Measurements from ENCODE around the gene D2HGDH. TPM values are rescaled to one million over a fixed set of nuclear protein-coding genes. Genes with fewer than 3 reads are reported as not detected.

D2HGDH gene
- total and polyA plus RNA-seq, 2 of the 13 experiments (the other 11 are each of a cell fraction or from before 2014, with no cell fraction given) = 19.2 to 20.3 TPM

GRCh38 chr2:241702155-241703031 is 32.0 kb upstream of the D2HGDH start (continued):
- no peak for TF ChIP-seq NPAS2 (CRISPR knock-in tag; IDR thresholded peaks at IDR 0.05; ENCODE audit: borderline replicate concordance)
- TF ChIP-seq POLR2G (IDR thresholded peaks at IDR 0.05; ENCODE audit: low read depth, low read length) = peak; percentile 56; the same call in 1 of the 2 replicates
- TF ChIP-seq, protein P1, sequence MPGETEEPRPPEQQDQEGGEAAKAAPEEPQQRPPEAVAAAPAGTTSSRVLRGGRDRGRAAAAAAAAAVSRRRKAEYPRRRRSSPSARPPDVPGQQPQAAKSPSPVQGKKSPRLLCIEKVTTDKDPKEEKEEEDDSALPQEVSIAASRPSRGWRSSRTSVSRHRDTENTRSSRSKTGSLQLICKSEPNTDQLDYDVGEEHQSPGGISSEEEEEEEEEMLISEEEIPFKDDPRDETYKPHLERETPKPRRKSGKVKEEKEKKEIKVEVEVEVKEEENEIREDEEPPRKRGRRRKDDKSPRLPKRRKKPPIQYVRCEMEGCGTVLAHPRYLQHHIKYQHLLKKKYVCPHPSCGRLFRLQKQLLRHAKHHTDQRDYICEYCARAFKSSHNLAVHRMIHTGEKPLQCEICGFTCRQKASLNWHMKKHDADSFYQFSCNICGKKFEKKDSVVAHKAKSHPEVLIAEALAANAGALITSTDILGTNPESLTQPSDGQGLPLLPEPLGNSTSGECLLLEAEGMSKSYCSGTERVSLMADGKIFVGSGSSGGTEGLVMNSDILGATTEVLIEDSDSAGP (CRISPR knock-in tag; IDR thresholded peaks at IDR 0.05; ENCODE audit: borderline replicate concordance) = peak; percentile 70; the same call in 1 of the 2 replicates
- TF ChIP-seq MAFF (IDR thresholded peaks at IDR 0.05; ENCODE audit: low read depth, low read length) = no peak
- TF ChIP-seq, protein P2, sequence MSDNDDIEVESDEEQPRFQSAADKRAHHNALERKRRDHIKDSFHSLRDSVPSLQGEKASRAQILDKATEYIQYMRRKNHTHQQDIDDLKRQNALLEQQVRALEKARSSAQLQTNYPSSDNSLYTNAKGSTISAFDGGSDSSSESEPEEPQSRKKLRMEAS (IDR thresholded peaks at IDR 0.05) = peak; percentile 69
- TF ChIP-seq PHF21A (CRISPR knock-in tag; IDR thresholded peaks at IDR 0.05) = peak; percentile 63; the same call in 1 of the 2 replicates
- TF ChIP-seq KDM6A (CRISPR knock-in tag; IDR thresholded peaks at IDR 0.05; ENCODE audit: low read depth) = no peak
- TF ChIP-seq ATF3 (CRISPR knock-in tag; IDR thresholded peaks at IDR 0.05) = 0 out of 2 replicates have a peak, but pooled peaks have one; percentile 41
- TF ChIP-seq ZNF572 (CRISPR knock-in tag; IDR thresholded peaks at IDR 0.05) = peak; percentile 95; the same call in 1 of the 2 replicates
- no peak for TF ChIP-seq TRIM24 (CRISPR knock-in tag; IDR thresholded peaks at IDR 0.05)
- TF ChIP-seq ZNF121 (CRISPR knock-in tag; IDR thresholded peaks at IDR 0.05) = peak; percentile 49; the same call in 1 of the 2 replicates
- TF ChIP-seq ZBTB49 (CRISPR knock-in tag; IDR thresholded peaks at IDR 0.05; ENCODE audit: borderline replicate concordance) = 0 out of 2 replicates have a peak, but pooled peaks have one; percentile 20
- TF ChIP-seq, protein P3, sequence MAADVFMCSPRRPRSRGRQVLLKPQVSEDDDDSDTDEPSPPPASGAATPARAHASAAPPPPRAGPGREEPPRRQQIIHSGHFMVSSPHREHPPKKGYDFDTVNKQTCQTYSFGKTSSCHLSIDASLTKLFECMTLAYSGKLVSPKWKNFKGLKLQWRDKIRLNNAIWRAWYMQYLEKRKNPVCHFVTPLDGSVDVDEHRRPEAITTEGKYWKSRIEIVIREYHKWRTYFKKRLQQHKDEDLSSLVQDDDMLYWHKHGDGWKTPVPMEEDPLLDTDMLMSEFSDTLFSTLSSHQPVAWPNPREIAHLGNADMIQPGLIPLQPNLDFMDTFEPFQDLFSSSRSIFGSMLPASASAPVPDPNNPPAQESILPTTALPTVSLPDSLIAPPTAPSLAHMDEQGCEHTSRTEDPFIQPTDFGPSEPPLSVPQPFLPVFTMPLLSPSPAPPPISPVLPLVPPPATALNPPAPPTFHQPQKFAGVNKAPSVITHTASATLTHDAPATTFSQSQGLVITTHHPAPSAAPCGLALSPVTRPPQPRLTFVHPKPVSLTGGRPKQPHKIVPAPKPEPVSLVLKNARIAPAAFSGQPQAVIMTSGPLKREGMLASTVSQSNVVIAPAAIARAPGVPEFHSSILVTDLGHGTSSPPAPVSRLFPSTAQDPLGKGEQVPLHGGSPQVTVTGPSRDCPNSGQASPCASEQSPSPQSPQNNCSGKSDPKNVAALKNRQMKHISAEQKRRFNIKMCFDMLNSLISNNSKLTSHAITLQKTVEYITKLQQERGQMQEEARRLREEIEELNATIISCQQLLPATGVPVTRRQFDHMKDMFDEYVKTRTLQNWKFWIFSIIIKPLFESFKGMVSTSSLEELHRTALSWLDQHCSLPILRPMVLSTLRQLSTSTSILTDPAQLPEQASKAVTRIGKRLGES (CRISPR knock-in tag; IDR thresholded peaks at IDR 0.05; ENCODE audit: borderline replicate concordance) = no peak
- TF ChIP-seq ZMAT3 (CRISPR knock-in tag; conservative IDR thresholded peaks at IDR 0.05) = no peak
- TF ChIP-seq CAMTA2 (CRISPR knock-in tag; IDR thresholded peaks at IDR 0.05; ENCODE audit: borderline replicate concordance) = no peak
- TF ChIP-seq AGO1 (IDR thresholded peaks at IDR 0.05; ENCODE audit: low read depth, low read length, poor library complexity, severe bottlenecking) = peak; percentile 78
- peak; percentile 64 for TF ChIP-seq ZFY (CRISPR knock-in tag; IDR thresholded peaks at IDR 0.05)
- 0 out of 2 replicates have a peak, but pooled peaks have one; percentile 0 for TF ChIP-seq ZNF468 (CRISPR knock-in tag; IDR thresholded peaks at IDR 0.05)
- no peak for TF ChIP-seq ZNF773 (CRISPR knock-in tag; IDR thresholded peaks at IDR 0.05; ENCODE audit: borderline replicate concordance)
- TF ChIP-seq HDAC1 (CRISPR knock-in tag; IDR thresholded peaks at IDR 0.05) = peak; percentile 90
- TF ChIP-seq TARDBP (CRISPR knock-in tag; IDR thresholded peaks at IDR 0.05) = peak; percentile 78

All from HepG2 (cell line).